NT2/D1 (cell line): ENCODE measurements around the gene SLC39A10.

Experiments
- SUZ12 ChIP-seq: IDR thresholded peaks from 2 replicates; pipeline ENCODE4 v1.6.1; 2011; ENCODE audit not compliant: insufficient read length, insufficient read depth; ENCODE audit errors: extremely low read depth
- YY1 ChIP-seq: IDR thresholded peaks from 2 replicates; pipeline ENCODE4 v1.6.1; 2011; ENCODE audit not compliant: insufficient read length, insufficient read depth
- ZNF274 ChIP-seq: IDR thresholded peaks from 2 replicates; pipeline ENCODE4 v1.6.1; 2011; ENCODE audit warnings: mild to moderate bottlenecking, low read depth, low read length

DNA sequence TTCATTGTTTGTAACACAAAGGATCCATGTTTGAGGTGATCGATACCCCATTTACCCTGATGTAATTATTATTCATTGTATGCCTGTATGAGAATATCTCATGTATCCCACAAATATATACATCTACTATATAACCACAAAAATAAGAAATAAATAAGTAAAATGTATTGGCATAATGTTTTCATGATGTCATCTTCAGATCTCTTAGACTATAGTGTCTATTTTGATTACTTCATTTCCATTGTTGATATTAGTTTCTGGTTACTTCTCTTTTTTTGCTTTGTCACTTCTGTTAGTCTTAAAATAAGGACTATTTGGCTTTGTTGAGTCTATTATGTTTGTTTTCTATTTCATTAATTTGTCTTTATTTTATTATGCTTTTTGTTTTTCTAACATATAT lies 109.7 kb downstream of the SLC39A10 start:
- TF ChIP-seq ZNF274 (no peak), YY1 (no peak), SUZ12 (no peak)
